NCI-H2081 (cell line): Measurements from ENCODE around the gene ATE1.
"Not testable (repeated sequence)": the region's sequence is repeated elsewhere in the genome, so short reads cannot be mapped to it uniquely, and the experiment has no call there.

Experiments used
- DNase-seq, 2 experiments: peaks; one replicate each; lab custom pipeline; 2025; lab: John Stamatoyannopoulos, UW

Gene ATE1

DNA sequence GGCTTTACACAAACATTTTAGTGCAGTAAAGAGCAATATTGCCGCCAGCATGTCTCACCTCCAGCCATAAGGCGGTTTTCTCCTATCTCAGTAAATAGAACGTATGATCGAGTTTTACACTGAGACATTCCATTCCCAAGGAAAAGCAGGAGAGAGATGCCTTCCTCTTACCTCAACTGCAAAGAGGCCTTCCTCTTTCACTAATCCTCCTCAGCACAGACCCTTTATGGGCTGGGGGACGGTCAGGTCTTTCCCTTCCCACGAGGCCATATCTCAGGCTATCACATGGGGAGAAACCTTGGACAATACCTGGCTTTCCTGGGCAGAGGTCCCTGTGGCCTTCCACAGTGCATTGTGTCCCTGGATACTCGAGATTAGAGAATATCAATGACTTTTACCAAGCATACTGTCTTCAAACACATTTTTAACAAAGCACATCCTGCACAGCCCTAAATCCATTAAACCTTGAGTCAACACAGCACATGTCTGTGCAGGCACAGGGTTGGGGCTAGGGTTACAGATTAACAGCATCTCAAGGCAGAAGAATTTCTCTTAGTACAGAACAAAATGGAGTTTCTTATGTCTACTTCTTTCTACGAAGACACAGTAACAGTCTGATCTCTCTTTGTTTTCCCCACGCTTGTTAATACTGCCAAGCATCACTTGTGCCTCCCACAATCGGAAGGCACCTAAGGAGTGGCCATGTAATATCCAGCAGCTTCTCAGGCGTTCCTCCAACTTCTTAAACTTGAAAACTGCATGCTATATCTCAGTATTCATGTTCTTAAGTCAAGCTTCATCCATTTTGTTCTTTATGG is 2.6 kb upstream of the ATE1 start:
- DNase-seq = not testable (repeated sequence)

DNA sequence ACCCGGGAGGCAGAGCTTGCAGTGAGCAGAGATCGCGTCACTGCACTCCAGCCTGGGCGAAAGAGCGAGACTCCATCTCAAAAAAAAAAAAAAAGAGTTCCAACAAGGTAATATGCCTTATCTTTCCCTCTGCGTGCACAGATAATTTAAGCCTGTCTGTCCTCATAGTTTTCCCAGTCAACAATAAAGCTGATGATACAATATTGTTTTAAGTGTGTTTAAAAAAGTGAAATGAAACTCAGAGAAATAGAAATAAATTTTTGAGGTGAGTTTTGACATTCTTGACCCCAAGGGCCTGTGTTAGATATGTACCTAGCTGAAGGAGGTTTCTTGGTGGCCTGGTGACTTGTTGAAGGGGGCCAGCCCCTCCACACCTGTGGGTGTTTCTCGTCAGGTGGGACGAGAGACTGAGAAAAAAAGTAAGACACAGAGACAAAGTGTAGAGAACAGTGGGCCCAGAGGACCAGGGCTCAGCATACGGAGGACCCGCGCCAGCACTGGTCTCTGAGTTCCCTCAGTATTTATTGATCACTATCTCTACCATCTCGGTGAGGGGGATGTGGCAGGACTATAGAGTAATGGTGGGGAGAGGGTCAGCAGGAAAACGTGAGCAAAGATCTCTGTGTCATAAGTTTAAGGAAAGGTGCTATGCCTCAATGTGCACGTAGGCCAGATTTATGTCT is 1.9 kb upstream of the ATE1 start:
- DNase-seq = not testable (repeated sequence)

DNA sequence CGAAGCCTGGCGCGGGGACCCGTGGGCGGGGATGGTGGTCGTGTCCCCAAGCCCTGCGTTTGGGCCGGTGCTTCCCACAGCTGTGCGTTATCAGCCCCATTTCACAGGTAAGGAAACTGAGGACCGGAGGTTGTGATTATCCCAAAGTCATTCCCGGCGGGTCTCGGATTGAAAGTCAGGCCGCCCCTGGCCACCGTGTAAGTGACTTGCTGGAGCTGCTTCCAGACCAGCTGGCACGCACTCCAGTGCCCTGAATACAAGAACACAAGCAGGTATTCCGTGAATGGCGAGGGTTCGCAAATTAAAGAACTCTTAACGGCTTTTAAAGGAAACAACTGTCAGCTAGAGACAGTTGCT is 675 bp upstream of the ATE1 start:
- peak in 1 of 2 experiments; percentile 2 for DNase-seq

DNA sequence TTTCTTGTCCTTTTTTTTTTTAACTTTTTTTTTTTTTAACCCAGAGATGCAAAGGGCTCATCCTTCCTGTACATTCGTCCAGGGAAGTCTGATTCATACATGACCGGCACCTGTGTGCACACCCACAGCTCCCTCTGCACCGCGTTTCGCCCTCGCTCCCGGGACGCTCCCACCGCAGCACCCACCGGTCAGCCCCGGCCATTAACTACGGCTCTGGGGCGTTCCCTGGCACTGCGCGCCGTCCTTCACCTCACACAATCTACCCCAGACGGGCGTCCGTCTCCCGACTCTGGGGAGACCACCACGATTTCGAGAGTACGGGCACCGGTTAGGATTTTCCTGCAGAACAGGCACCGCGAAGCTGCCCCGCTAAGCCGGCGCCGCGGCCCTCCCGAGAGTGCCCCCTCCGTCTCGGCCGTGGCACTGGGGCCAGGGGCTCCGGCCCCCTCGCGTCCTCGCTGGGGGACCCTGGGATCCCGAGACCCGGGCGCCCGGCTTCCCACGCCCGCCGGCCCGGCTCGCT is 452 bp downstream of the ATE1 start:
- peak in 1 of 2 experiments; percentile 40 for DNase-seq

DNA sequence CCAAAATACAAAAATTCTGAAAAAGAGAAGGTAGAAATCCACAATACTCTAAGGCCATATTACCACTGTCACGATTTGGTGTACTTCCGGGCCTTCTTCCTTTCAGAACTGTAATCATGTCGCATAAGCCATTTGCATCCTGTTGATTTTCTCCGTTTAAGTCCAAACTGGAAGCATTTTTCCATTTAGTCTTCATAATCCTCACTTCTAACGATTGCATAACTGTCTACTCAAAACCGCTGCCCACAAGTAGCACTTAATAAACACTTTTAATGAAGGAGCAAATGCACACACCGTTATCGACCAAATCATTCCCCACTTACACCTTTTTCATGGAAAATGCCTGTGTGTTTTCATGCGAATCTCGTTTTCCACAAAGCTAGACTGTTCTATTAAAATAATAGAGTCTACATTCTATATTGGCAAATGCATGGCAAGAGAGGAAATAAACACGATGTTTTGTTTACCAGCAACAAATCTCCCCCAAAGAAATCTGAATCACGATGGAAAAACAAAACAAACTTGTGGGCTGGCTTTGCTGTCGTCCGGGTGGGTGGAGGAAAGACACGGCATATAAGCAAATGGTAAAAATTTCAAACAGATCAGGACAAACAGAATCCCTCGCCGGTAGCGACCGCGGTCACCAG is 1.0 kb downstream of the ATE1 start:
- no peak for DNase-seq

DNA sequence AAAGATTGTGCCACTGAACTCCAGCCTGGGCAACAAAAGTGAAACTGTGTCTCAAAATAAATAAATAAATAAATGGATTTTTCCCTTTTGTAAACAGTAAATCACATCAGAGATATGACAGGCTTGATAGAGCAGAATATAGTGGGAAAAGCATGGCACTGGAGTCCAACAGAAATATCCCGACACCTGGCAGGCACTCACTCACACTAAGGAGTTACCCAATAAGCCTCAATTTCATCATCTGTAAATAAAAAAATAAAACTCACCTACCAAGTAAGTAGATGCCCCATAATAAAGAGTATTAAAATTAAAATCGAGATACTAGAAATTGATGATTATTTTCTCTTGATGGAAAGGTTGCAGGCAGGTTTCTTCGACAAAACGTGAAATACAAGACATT is 1.7 kb downstream of the ATE1 start:
- DNase-seq = no peak

DNA sequence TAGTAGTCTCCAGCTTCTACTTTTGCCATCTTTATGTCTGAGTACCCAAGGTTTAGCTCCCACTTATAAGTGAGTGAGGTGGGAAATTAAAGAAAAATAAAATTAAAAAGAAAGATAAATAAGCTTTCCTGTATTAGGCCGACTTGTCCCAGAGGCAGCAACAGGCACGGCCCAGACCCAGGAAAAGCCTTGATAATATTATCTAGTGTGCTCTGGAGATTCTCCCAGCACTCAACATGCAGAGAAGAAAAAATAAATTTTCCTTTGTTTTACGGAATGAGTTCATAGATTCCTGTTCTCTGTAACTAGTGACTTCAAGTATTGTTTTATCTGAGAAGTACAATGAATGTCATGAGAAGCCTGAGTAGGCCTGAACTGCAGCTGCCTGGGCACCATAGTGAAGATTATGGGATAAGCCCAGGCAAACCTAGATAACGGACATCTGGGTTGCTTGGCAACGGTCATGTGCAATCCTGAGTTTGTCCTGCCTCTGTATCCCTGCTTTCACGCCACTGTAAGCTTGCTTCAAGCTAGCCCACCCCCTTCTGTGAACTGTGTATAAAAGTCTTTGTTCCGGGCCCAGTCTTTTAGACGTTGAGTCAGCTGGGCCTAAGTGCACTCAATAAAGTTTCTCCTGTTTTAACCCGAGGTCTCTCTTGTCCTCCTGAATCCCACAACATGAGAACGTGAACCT is 6.4 kb downstream of the ATE1 start:
- DNase-seq = no peak

DNA sequence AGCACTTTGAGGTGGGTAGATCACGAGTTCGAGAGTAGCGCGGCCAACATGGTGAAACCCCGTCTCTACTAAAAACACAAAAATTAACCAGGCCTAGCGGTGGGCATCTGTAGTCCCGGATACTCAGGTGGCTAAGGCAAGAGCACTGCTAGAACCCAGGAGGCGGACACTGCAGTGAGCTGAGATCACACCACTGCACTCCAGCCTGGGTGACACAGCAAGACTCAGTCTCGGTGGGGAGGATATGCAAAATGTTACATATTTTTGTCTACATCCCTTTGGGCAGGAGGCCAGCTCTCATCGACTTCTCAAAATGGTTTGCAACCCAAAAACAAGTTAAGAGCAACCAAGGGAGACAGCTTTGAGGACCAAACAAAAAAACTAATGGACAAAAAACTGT is 8.2 kb downstream of the ATE1 start:
- no peak for DNase-seq

DNA sequence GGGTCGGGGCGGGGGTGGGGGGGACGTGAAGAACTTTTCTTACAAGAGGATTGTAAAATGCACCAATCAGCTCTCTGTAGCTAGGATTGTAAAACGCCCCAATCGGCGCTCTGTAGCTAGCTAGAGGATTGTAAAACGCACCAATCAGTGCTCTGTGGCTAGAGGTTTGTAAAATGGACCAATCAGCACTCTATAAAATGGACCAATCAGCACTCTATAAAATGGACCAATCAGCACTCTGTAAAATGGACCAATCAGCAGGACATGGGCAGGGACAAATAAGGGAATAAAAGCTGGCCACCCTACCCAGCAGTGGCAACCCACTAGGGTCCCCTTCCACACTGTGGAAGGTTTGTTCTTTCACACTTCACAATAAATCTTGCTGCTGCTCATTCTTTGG is 9.0 kb downstream of the ATE1 start:
- not testable (repeated sequence) for DNase-seq

DNA sequence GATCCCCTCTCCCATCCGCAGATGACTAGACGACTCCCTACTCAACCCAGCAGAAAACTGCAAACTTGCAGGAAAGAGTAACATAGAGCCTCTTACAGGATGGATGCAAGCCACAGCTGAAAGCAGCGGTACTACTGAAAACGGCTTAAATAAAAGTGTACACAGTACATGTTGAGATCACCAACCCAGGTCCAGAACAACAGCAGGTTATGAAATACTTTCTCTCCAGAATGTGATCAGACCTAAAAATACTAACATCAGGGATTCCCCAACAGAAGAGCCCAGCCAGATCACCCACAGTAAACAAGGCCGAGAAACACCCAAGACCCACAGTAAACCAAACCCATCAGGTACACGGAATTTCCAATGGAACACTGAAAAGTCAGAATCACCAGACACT is 13.2 kb downstream of the ATE1 start:
- DNase-seq = no peak

DNA sequence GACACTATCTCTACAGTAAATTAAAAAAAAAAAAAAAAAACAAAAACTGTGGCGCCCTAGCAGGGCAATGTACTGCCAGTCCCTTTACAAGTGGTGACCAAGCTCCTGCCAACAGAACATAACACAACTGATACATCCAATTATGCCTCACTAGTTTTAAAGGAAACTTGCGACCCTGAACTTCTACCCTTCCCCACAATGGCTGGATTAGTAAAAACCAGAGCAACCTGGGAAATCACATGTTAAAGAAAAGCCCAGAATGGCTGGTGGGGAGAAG is 16.5 kb downstream of the ATE1 start:
- no peak for DNase-seq

DNA sequence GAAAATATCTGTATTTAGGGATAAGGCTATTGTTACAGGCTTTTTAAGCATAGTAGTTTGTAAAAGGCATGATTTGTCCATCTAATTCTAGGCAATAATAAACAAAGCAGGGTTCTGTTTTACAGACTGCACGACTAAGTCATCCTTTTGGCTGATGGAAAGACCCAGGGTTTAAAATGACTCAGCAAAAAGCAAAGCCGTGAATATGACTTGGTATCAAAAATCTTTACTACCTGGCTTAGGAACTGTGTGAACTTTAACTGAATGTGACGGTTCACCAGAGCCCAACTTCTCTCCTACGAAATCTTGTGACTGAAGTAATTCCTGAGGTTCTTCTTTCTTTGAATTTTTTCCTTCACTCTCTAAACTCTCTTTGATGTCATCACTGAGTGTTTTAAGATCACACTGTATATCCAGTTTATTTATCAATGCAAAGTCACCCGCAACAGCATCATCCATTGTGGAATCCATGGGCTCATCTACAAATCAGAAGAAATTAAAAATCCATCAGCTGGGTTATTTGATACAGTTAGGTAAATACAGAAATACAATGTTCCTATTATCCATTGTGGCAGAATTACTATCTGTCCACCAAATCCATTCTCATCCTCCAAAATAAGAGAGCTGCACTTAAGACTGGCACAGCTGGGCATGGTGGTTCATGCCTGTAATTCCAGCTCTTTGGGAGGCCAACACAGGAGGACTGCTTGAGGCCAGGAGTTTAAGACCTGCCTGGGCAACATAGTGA is 17.0 kb downstream of the ATE1 start:
- no peak for DNase-seq

DNA sequence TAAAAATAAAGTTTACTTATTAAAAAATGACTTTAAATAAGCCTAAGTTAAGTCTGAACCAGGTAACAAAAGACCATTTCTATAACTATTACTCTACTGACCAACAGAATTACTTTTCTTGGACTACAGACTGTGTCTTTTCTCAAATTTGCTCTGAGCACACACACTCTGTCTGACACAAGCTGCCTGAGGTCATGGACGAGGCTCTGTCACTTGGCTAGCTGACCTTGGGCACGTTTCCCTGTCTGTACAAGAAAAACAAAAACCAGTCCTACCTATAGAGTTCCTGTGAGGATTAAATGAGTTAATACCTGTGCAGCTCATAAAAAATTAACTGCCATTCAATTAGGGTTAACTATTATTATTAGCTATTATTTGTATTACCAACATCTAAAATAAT is 22.9 kb downstream of the ATE1 start:
- no peak for DNase-seq

DNA sequence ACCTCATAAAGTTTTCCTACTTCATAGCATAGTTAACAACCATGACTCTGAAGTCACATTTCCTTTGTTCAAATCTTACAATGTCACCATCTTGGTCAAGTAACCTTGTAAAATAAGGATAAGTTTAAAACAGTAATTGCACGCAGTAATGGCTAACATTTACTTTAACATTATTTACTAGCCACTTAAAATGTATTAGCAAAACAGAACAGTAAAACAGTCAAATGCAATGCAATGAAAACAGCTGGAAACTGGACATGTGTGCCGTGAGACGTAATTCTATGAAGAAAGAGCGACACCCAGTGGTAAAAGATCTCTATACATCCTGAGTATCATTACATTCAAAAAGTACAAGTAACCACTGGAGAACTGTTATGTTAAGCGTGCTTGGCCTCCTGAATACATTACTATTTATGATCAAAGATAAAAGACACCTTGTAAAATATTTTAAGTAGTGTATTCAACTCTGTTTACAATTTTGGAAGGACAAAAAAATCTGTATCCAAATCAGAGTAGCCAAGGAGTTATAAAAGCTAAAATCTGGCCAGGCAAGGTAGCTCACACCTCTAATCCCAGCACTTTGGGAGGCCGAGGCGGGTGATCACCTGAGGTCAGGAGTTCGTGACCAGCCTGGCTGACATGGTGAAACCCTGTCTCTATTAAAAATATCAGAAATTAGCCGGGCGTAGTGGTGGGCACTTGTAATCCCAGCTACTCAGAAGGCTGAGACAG is 27.2 kb downstream of the ATE1 start:
- peak; percentile 45 to 48 for DNase-seq

DNA sequence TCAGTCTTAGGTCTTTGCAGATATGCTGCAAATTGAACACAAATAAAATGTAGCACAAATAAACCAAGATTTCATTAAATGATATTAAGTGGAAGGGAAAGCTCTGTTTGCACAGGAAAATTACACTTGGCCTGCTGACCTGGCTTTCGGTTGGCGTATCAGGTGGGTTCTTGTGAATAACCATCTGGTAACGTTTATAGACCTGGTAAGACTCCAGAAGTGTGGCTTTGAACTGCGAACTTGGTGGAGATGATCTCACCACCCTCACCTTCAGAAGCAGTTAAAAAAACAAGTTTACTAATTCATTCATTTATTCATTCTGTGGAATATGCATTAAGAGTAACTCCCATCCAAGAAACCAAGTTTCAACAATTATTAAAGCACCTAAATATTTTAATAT is 28.1 kb downstream of the ATE1 start:
- no peak for DNase-seq

DNA sequence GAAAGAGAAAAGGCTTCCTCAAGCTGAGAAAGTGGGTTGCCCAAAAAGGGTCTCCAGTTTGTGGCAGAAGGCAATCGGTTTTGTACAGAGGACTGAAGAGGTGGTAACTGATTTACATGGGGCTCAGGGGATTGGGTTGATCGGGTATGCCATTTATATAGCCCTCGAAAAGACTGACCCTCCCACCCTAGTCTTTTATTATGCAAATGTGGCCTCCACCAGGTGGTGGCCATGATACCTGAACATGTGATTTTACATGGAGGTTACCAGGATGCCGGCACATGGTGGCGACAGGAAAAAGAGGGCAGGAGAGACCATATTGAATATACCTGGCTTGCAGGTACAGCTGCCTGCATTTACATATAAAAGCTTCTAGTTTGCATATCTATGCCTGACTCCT is 36.7 kb downstream of the ATE1 start:
- no peak for DNase-seq

DNA sequence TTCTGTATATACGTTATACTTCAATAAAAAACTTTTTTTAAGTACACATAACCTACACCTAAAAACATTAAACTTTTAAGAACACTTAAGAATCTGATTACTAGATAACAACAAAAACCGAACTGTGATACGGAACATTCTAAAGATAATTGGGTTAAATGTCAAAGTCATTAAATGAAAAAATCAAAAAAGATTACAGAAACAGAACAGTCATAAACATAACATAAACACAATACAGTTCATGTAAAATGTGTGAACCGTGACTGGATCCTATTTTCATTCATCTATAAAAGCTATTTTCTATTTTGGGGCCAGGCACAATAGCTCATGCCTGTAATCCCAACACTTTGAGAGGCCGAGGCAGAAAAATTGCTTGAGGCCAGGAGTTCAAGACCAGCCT is 38.6 kb downstream of the ATE1 start:
- no peak for DNase-seq

DNA sequence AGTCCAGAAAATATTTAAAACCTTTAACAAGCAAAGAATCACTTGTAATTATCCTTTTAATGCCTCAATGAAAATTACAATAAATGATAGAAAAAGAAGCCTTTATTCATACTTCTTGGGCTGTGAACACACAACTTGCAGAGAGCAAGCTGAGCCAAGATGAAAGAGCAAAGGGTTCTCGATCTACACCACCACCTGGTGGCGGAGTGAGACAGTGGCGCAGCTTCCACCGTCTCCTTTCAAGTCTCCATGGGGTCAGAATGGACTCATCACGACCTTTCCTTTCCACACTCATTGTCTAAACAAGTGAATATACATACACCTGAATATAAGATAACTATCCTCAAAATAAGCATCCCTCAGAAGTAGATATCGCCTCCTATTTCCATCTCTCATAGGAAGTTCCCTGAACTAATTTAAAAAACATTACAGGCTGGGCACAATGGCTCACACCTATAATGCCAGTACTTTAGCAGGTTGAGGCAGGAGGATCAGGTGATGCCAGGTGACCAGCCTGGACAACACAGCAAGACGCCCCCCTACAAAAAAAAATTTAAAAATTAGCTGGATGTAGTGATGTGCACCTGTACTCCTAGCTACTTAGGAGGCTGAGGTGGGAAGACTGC is 40.7 kb downstream of the ATE1 start:
- DNase-seq = peak; percentile 4 to 14

DNA sequence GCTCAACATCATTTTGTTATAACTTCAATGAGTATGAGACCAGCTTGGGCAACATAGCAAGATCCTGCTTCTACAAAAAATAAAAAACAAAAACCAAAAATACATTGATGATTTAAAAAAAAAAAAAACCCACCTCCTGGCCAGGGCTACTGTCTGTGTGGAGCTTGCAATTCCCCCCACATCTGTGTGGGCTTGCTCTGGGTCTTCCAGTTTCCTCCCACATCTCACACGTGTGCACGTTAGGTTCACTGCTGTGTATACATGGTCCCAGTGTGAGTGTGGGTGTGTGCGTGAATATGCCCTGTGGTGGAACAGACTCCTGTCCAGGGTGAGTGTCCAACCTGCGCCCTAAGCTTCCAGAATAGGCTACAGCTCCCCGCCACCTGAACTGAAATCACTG is 41.6 kb downstream of the ATE1 start:
- DNase-seq = no peak

DNA sequence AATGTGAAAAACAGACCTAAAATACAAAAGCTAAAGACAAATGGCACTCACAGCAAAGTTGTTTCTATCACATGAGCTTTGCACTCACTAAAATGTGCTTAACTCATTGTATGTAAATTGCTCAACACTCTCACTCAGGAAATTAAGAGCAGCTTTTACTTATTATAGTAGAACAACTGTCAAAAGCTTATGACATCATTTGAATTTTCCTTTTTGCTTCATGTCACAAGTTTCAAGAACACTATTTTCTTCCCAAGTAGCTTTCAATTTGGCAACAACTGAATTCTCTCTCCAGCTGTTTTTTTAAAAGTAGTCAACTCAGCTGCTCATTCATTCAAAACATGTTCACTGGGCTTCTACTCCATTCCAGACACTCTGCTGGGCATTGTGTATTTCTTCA is 46.9 kb downstream of the ATE1 start:
- no peak for DNase-seq

DNA sequence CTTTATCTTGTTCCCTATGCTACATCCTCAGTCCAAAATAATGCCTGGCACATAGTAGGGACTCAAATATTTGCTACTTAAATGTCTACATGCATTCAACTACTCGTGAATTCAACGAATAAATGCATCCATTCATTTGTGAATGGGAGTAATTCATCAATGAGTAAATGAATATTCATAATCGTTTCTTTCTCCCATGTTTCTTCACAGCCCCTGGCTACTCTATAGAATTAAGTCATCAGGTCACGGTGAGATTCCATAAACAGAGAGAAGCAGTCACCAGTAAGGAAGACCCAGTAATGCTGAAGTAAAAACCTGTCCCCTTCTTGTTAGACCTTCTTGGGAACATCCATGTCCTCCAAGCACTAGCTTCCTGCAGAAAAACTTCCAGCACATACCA is 48.4 kb downstream of the ATE1 start:
- no peak for DNase-seq
